ENCODE results near the gene LEMD2. TPM values are rescaled to one million over a fixed set of nuclear protein-coding genes. Genes with fewer than 3 reads are reported as not detected.
"Not testable (repeated sequence)": the region's sequence is repeated elsewhere in the genome, so short reads cannot be mapped to it uniquely, and the experiment has no call there.

Gene LEMD2
- polyA plus RNA-seq, 1 donor (not counting 4 experiments of a cell fraction or from before 2014, with no cell fraction given), result 48.6 TPM

DNA sequence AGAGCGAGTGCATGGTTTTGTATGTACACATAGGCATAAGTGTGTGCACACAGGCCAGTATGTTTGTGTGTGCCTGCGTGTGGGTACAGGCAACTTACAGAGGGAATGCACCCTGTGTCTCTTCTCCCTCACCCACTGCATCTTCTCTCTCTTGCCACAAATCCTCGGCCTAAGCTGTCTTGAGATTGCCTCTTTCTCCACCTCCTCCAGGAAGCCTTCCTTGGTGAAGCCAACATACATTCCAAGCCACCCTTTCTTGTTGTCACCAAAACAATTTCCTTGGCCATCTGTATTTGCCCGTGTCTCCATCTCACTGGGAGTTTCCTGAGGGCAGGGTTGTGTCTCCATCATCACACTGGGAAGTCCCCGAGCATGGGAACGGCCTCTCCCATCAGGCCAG is 44.7 kb upstream of the LEMD2 start:
- H3K9me3 ChIP-seq (ENCODE audit: control insufficient read depth, low read depth, low read length), result peaks cover 4% of the 10 kb centered on the region

DNA sequence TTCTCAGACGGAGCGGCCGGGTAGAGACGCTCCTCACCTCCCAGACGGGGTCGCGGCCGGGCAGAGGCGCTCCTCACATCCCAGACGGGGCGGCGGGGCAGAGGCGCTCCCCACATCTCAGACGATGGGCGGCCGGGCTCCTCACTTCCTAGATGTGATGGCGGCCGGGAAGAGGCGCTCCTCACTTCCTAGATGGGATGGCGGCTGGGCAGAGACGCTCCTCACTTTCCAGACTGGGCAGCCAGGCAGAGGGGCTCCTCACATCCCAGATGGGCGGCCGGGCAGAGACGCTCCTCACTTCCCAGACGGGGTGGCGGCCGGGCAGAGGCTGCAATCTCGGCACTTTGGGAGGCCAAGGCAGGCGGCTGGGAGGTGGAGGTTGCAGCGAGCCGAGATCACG is 43.9 kb upstream of the LEMD2 start:
- H3K27ac ChIP-seq (ENCODE audit: control insufficient read depth, insufficient read depth, low read length); H3K9ac ChIP-seq (ENCODE audit: control insufficient read depth, extremely low read depth, insufficient read depth, low read length); H3K9me3 ChIP-seq (ENCODE audit: control insufficient read depth, low read depth, low read length); H4K20me1 ChIP-seq (ENCODE audit: control insufficient read depth, extremely low read depth, insufficient read depth, low read length); H3K27me3 ChIP-seq (ENCODE audit: control insufficient read depth, extremely low read depth, insufficient read depth, low read length); H3K79me2 ChIP-seq (ENCODE audit: control insufficient read depth, insufficient read depth, low read length); FAIRE-seq; H3K4me2 ChIP-seq (ENCODE audit: control insufficient read depth, extremely low read depth, insufficient read depth, low read depth, low read length); H3K9me1 ChIP-seq (ENCODE audit: control insufficient read depth, extremely low read depth, insufficient read depth, low read length); H3K4me3 ChIP-seq (ENCODE audit: control insufficient read depth in 2 of 3, extremely low read depth in 1 of 3, insufficient read depth in 2 of 3, low read depth in 1 of 3, low read length in 3 of 3); H3K36me3 ChIP-seq (ENCODE audit: control insufficient read depth in 2 of 2, extremely low read depth in 1 of 2, insufficient read depth in 2 of 2, low read length in 2 of 2); dilution Hi-C loops (cut with MboI; ENCODE audit: extremely low pct_ligation_motif_present, low sequenced_read_pairs); DNase-seq (ENCODE audit: low read depth, low spot score); H2AFZ ChIP-seq (ENCODE audit: control insufficient read depth, low read length): not testable (repeated sequence)
- H3K4me1 ChIP-seq (ENCODE audit: control insufficient read depth, extremely low read depth, insufficient read depth, low read length), result peaks cover 24% of the 10 kb centered on the region

More for the DNA sequence above, 44.7 kb upstream of the LEMD2 start:
- Histone ChIP-seq H3K4me2 (ENCODE audit: control insufficient read depth, extremely low read depth, insufficient read depth, low read depth, low read length) (no peak overlapping the region), H2AFZ (ENCODE audit: control insufficient read depth, low read length) (no peak overlapping the region), H3K27me3 (ENCODE audit: control insufficient read depth, extremely low read depth, insufficient read depth, low read length) (no peaks in the 10 kb centered on the region), H3K79me2 (ENCODE audit: control insufficient read depth, insufficient read depth, low read length) (no peaks in the 10 kb centered on the region), H3K4me1 (ENCODE audit: control insufficient read depth, extremely low read depth, insufficient read depth, low read length) (peaks cover 31% of the 10 kb centered on the region), H3K4me3 (ENCODE audit: control insufficient read depth in 2 of 3, extremely low read depth in 1 of 3, insufficient read depth in 2 of 3, low read depth in 1 of 3, low read length in 3 of 3) (no peak overlapping the region), H3K36me3 (ENCODE audit: control insufficient read depth in 2 of 2, extremely low read depth in 1 of 2, insufficient read depth in 2 of 2, low read length in 2 of 2) (no peaks in the 10 kb centered on the region), H3K27ac (ENCODE audit: control insufficient read depth, insufficient read depth, low read length) (no peak overlapping the region), H3K9me1 (ENCODE audit: control insufficient read depth, extremely low read depth, insufficient read depth, low read length) (no peaks in the 10 kb centered on the region), H3K9ac (ENCODE audit: control insufficient read depth, extremely low read depth, insufficient read depth, low read length) (no peak overlapping the region), H4K20me1 (ENCODE audit: control insufficient read depth, extremely low read depth, insufficient read depth, low read length) (no peaks in the 10 kb centered on the region)
- TF ChIP-seq, protein P1, sequence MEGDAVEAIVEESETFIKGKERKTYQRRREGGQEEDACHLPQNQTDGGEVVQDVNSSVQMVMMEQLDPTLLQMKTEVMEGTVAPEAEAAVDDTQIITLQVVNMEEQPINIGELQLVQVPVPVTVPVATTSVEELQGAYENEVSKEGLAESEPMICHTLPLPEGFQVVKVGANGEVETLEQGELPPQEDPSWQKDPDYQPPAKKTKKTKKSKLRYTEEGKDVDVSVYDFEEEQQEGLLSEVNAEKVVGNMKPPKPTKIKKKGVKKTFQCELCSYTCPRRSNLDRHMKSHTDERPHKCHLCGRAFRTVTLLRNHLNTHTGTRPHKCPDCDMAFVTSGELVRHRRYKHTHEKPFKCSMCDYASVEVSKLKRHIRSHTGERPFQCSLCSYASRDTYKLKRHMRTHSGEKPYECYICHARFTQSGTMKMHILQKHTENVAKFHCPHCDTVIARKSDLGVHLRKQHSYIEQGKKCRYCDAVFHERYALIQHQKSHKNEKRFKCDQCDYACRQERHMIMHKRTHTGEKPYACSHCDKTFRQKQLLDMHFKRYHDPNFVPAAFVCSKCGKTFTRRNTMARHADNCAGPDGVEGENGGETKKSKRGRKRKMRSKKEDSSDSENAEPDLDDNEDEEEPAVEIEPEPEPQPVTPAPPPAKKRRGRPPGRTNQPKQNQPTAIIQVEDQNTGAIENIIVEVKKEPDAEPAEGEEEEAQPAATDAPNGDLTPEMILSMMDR (optimal IDR thresholded peaks at IDR 0.05 in 1 of 3, IDR thresholded peaks at IDR 0.05 in 1 of 3, conservative IDR thresholded peaks at IDR 0.05 in 1 of 3; ENCODE audit: extremely low read depth in 1 of 3, insufficient read depth in 2 of 3, low read length in 3 of 3), result no peak
- dilution Hi-C loops (cut with MboI; ENCODE audit: extremely low pct_ligation_motif_present, low sequenced_read_pairs), result no loop called here
- FAIRE-seq (no peak), DNase-seq (ENCODE audit: low read depth, low spot score) (no peak)

- H3K36me3 ChIP-seq (ENCODE audit: control insufficient read depth in 2 of 2, extremely low read depth in 1 of 2, insufficient read depth in 2 of 2, low read length in 2 of 2); H2AFZ ChIP-seq (ENCODE audit: control insufficient read depth, low read length); H3K79me2 ChIP-seq (ENCODE audit: control insufficient read depth, insufficient read depth, low read length); DNase-seq (ENCODE audit: low read depth, low spot score); FAIRE-seq; H4K20me1 ChIP-seq (ENCODE audit: control insufficient read depth, extremely low read depth, insufficient read depth, low read length); H3K9me3 ChIP-seq (ENCODE audit: control insufficient read depth, low read depth, low read length); H3K9me1 ChIP-seq (ENCODE audit: control insufficient read depth, extremely low read depth, insufficient read depth, low read length); H3K4me3 ChIP-seq (ENCODE audit: control insufficient read depth in 2 of 3, extremely low read depth in 1 of 3, insufficient read depth in 2 of 3, low read depth in 1 of 3, low read length in 3 of 3); dilution Hi-C loops (cut with MboI; ENCODE audit: extremely low pct_ligation_motif_present, low sequenced_read_pairs); H3K9ac ChIP-seq (ENCODE audit: control insufficient read depth, extremely low read depth, insufficient read depth, low read length); H3K4me2 ChIP-seq (ENCODE audit: control insufficient read depth, extremely low read depth, insufficient read depth, low read depth, low read length); H3K27ac ChIP-seq (ENCODE audit: control insufficient read depth, insufficient read depth, low read length); H3K27me3 ChIP-seq (ENCODE audit: control insufficient read depth, extremely low read depth, insufficient read depth, low read length): not testable (repeated sequence)
- H3K4me1 ChIP-seq (ENCODE audit: control insufficient read depth, extremely low read depth, insufficient read depth, low read length), result peaks cover 18% of the 10 kb centered on the region
Observed at GRCh38 chr6:33831725-33832124, 42.8 kb upstream of the LEMD2 start.

Measured in keratinocyte (primary cell).